H1 (cell line): ENCODE data around the gene ICAM5. TPM values are rescaled to one million over a fixed set of nuclear protein-coding genes. Genes with fewer than 3 reads are reported as not detected.

ENCODE experiments used
- CTCF ChIA-PET: fragments of 300-600 bp; sonication (Branson Sonifier 250); formaldehyde crosslinking; loops from one replicate; lab custom pipeline; 2021; ENCODE audit not compliant: partially characterized antibody; lab: Charles Lee
- POLR2A ChIA-PET: fragments of 300-600 bp; sonication (Branson Sonifier 250); formaldehyde crosslinking; loops from one replicate; lab custom pipeline; 2021; ENCODE audit warnings: inconsistent platforms; ENCODE audit not compliant: partially characterized antibody; lab: Charles Lee
- DNase-seq, 2 experiments: peaks; one replicate each; pipeline versions ENCODE4 v3.0.0 to v3.0.0-alpha.2; 2010 to 2022; ENCODE audit warnings: low spot score in 2 of 2, low read depth in 1 of 2, mixed read lengths in 1 of 2
- FAIRE-seq: peaks from 2 replicates; lab custom pipeline; 2011; peaks lifted over from hg19 to GRCh38; lab: Jason Lieb, UNC
- H2AFZ ChIP-seq: 2 replicates; pipeline ENCODE4 v1.8.1; 2012; ENCODE audit warnings: low read length, inconsistent platforms
- H2AK5ac ChIP-seq: 2 replicates; pipeline ENCODE4 v1.6.1; 2013; ENCODE audit warnings: low read depth, low read length
- H2BK120ac ChIP-seq: replicated peaks from 2 replicates; pipeline ENCODE3; 2013; ENCODE audit warnings: low read depth, low read length, inconsistent platforms
- H2BK12ac ChIP-seq: 2 replicates; pipeline ENCODE4 v1.6.1; 2013; ENCODE audit warnings: low read depth, low read length
- H2BK15ac ChIP-seq: 2 replicates; pipeline ENCODE4 v1.6.1; 2013; ENCODE audit warnings: low read length
- H2BK20ac ChIP-seq: 2 replicates; pipeline ENCODE4 v1.6.1; 2013; ENCODE audit warnings: low read length
- H2BK5ac ChIP-seq: 2 replicates; pipeline ENCODE4 v1.6.1; 2013; ENCODE audit warnings: low read depth, low read length
- H3K14ac ChIP-seq: 2 replicates; pipeline ENCODE4 v1.6.1; 2013; ENCODE audit warnings: inconsistent platforms; ENCODE audit not compliant: insufficient read length
- H3K18ac ChIP-seq: 2 replicates; pipeline ENCODE4 v1.6.1; 2013; ENCODE audit warnings: low read length; ENCODE audit errors: extremely low read depth
- H3K23ac ChIP-seq: 2 replicates; pipeline ENCODE4 v1.6.1; 2013; ENCODE audit warnings: inconsistent platforms; ENCODE audit not compliant: insufficient read length
- H3K23me2 ChIP-seq: 2 replicates; pipeline ENCODE4 v1.6.1; 2013; ENCODE audit warnings: low read depth, low read length
- H3K27ac ChIP-seq: 2 replicates; pipeline ENCODE4 v1.6.1; 2011; ENCODE audit warnings: low read depth, low read length, inconsistent platforms
- H3K27me3 ChIP-seq, 4 experiments: replicated peaks in 1 of 4; 1 replicate in 1 of 4; 2 replicates in 3 of 4; pipeline versions ENCODE4 v1.6.1 to v1.8.1; 2011 to 2013; ENCODE audit warnings: low read length in 3 of 4, mild to moderate bottlenecking in 3 of 4, inconsistent platforms in 2 of 4, mixed read lengths in 2 of 4, moderate library complexity in 1 of 4; ENCODE audit not compliant: control insufficient read depth in 3 of 4, insufficient read depth in 3 of 4; ENCODE audit errors: extremely low read depth in 1 of 4
- H3K36me3 ChIP-seq, 4 experiments: 2 replicates each; pipeline versions ENCODE4 v1.6.1 to v1.8.1; 2011 to 2013; ENCODE audit warnings: mild to moderate bottlenecking in 4 of 4, low read length in 3 of 4, moderate library complexity in 2 of 4, control low read depth in 1 of 4, inconsistent platforms in 1 of 4; ENCODE audit not compliant: insufficient read depth in 4 of 4, control insufficient read depth in 2 of 4
- H3K4ac ChIP-seq: replicated peaks from 2 replicates; pipeline ENCODE3; 2013; ENCODE audit warnings: low read length, low read depth, mixed read lengths, inconsistent platforms; ENCODE audit not compliant: insufficient read length
- H3K4me1 ChIP-seq, 4 experiments: replicated peaks in 1 of 4; 1 replicate in 1 of 4; 2 replicates in 3 of 4; pipeline versions ENCODE4 v1.6.1 to v1.8.1; 2011 to 2013; ENCODE audit warnings: low read length in 3 of 4, inconsistent platforms in 2 of 4, mixed read lengths in 1 of 4; ENCODE audit not compliant: insufficient read depth in 4 of 4, control insufficient read depth in 3 of 4
- H3K4me2 ChIP-seq, 2 experiments: 2 replicates each; pipeline versions ENCODE4 v1.6.1 to v1.8.1; 2011 to 2013; ENCODE audit warnings: low read depth in 2 of 2, low read length in 2 of 2, control low read depth in 1 of 2, inconsistent platforms in 1 of 2, mild to moderate bottlenecking in 1 of 2; ENCODE audit not compliant: insufficient read depth in 1 of 2
- H3K4me3 ChIP-seq, 4 experiments: fragments of 200-600, 300-600 bp in 1 of 4; sonication (generic), shearing (Covaris generic), sonication (Bioruptor Twin) in 1 of 4; 2 replicates each; pipeline versions ENCODE4 v1.5.1 to v1.8.1; 2011 to 2016; ENCODE audit warnings: low read length in 4 of 4, low read depth in 3 of 4, control low read depth in 2 of 4, inconsistent platforms in 2 of 4, mild to moderate bottlenecking in 2 of 4, mixed read lengths in 1 of 4, moderate library complexity in 1 of 4; ENCODE audit not compliant: insufficient read depth in 2 of 4; ENCODE audit errors: extremely low read depth in 1 of 4
- H3K56ac ChIP-seq: replicated peaks from 2 replicates; pipeline ENCODE3; 2013; ENCODE audit warnings: low read depth, mild to moderate bottlenecking, mixed read lengths, low read length, inconsistent platforms; ENCODE audit not compliant: insufficient read length
- H3K79me1 ChIP-seq: 2 replicates; pipeline ENCODE4 v1.6.1; 2013; ENCODE audit warnings: low read depth, low read length, control low read depth
- H3K79me2 ChIP-seq, 2 experiments: 2 replicates each; pipeline versions ENCODE4 v1.6.1 to v1.8.1; 2012 to 2013; ENCODE audit warnings: low read length in 2 of 2, mild to moderate bottlenecking in 2 of 2, inconsistent platforms in 1 of 2; ENCODE audit not compliant: insufficient read depth in 2 of 2, control insufficient read depth in 1 of 2
- H3K9ac ChIP-seq, 4 experiments: replicated peaks in 1 of 4; 1 replicate in 1 of 4; 2 replicates in 3 of 4; pipeline versions ENCODE4 v1.6.1 to v1.8.1; 2011 to 2013; ENCODE audit warnings: low read depth in 3 of 4, low read length in 3 of 4, control low read depth in 2 of 4, mild to moderate bottlenecking in 2 of 4, moderate library complexity in 2 of 4, inconsistent platforms in 1 of 4; ENCODE audit errors: extremely low read depth in 1 of 4
- H3K9me3 ChIP-seq, 2 experiments: 2 replicates each; pipeline versions ENCODE4 v1.6.1 to v1.8.1; 2012 to 2013; ENCODE audit warnings: mild to moderate bottlenecking in 2 of 2, moderate library complexity in 2 of 2, control low read depth in 1 of 2, inconsistent platforms in 1 of 2, low read depth in 1 of 2, low read length in 1 of 2, mixed read lengths in 1 of 2; ENCODE audit not compliant: insufficient read depth in 2 of 2
- H4K20me1 ChIP-seq, 2 experiments: replicated peaks in 1 of 2; 2 replicates each; pipeline versions ENCODE3 to v1.8.1; 2011 to 2013; ENCODE audit warnings: inconsistent platforms in 2 of 2, low read length in 2 of 2, mild to moderate bottlenecking in 1 of 2; ENCODE audit not compliant: insufficient read depth in 2 of 2, control insufficient read depth in 1 of 2
- H4K5ac ChIP-seq: 2 replicates; pipeline ENCODE4 v1.6.1; 2013; ENCODE audit warnings: low read length, low read depth, mixed read lengths, inconsistent platforms; ENCODE audit not compliant: insufficient read length
- H4K8ac ChIP-seq: 2 replicates; pipeline ENCODE4 v1.8.0; 2013; ENCODE audit warnings: mild to moderate bottlenecking, moderate library complexity, low read length, inconsistent platforms; ENCODE audit not compliant: insufficient read depth; ENCODE audit errors: extremely low read depth
- H4K91ac ChIP-seq: replicated peaks from 2 replicates; pipeline ENCODE3; 2013; ENCODE audit warnings: low read length, mixed read lengths, inconsistent platforms; ENCODE audit not compliant: insufficient read length
- CHD1 ChIP-seq: IDR thresholded peaks from 2 replicates; pipeline ENCODE4 v1.6.1; 2012; ENCODE audit warnings: low read depth, low read length, improper control_type of control experiment
- CREB1 ChIP-seq: IDR thresholded peaks from 2 replicates; pipeline ENCODE4 v1.6.1; 2012; ENCODE audit warnings: inconsistent platforms
- GABPA ChIP-seq: IDR thresholded peaks from 2 replicates; pipeline ENCODE4 v1.6.1; 2011; ENCODE audit warnings: mild to moderate bottlenecking, low read length, moderate library complexity, borderline replicate concordance; ENCODE audit not compliant: insufficient read depth
- HDAC2 ChIP-seq, 2 experiments: fragments of 300-600 bp in 1 of 2; sonication (generic) in 1 of 2; IDR thresholded peaks; 2 replicates each; pipeline ENCODE4 v1.6.1; 2011 to 2012; ENCODE audit warnings: low read depth in 2 of 2, low read length in 2 of 2, mild to moderate bottlenecking in 2 of 2, moderate library complexity in 2 of 2, borderline replicate concordance in 1 of 2, inconsistent platforms in 1 of 2
- PHF8 ChIP-seq: fragments of 200-600 bp; sonication (generic); conservative IDR thresholded peaks from 2 replicates; pipeline ENCODE4 v1.7.1; 2012; ENCODE audit warnings: low read depth, mild to moderate bottlenecking, inconsistent platforms, low read length, moderate library complexity
- RBBP5 ChIP-seq: IDR thresholded peaks from 2 replicates; pipeline ENCODE4 v1.7.1; 2012; ENCODE audit warnings: low read depth, mild to moderate bottlenecking, inconsistent platforms, low read length, moderate library complexity, borderline replicate concordance
- SP1 ChIP-seq: IDR thresholded peaks from 2 replicates; pipeline ENCODE4 v1.6.1; 2011; ENCODE audit warnings: low read depth, low read length
- TEAD4 ChIP-seq: IDR thresholded peaks from 2 replicates; pipeline ENCODE4 v1.6.1; 2012; ENCODE audit warnings: low read depth, low read length, inconsistent platforms, mixed read lengths
- WGBS, 2 experiments: shearing (Covaris generic) in 1 of 2; methylation state at CpG; one replicate each; pipeline versions ENCODE4 v1.1.6 to v1.1.7; 2013 to 2015; ENCODE audit warnings: low lambda C conversion rate in 2 of 2, mixed read lengths in 2 of 2, inconsistent platforms in 1 of 2, low coverage in 1 of 2, missing lambda C conversion rate in 1 of 2; ENCODE audit not compliant: insufficient replicate concordance in 2 of 2, insufficient coverage in 1 of 2, insufficient read length in 1 of 2; ENCODE audit errors: extremely low coverage in 1 of 2, missing lambda C conversion rate in 1 of 2; 5-methylcytosine and 5-hydroxymethylcytosine counted together
- polyA plus RNA-seq, 7 experiments: library from polyadenylated mRNA; depleted of rRNA in 3 of 7; stranded (reverse) in 5 of 7; unstranded in 2 of 7; fragments of >200 nt in 5 of 7; fragments of 200-250 nt in 2 of 7; gene quantifications; 1 replicate in 5 of 7; 2 replicates in 1 of 7; 4 replicates in 1 of 7; pipeline versions ENCODE4 v1.2.1 to v1.2.3, GENCODE V29; 2011 to 2013; ENCODE audit warnings: missing spikeins in 2 of 7, mixed read lengths in 2 of 7
- total RNA-seq: library from RNA; stranded (reverse); fragmentation: NEBNext Ultra II Directional; extraction: Animal tissue kit (Norgen Biotek cat#: 25700); gene quantifications from 2 replicates; pipeline ENCODE4 v1.2.1, GENCODE V29; 2021

The ICAM5 gene
- total and polyA plus RNA-seq, 2 of the 8 experiments (the other 6 are each of a cell fraction or from before 2014, with no cell fraction given): 3.9 to 4.8 TPM

- Histone ChIP-seq H3K23ac (no peak overlapping the region), H4K20me1 (peaks cover 0 to 26% of the 10 kb centered on the region in 2 experiments), H2BK12ac (peak overlapping the region; percentile 30; the same call in 1 of the 2 replicates), H4K8ac (peak overlapping the region; percentile 3; the same call in 1 of the 2 replicates), H3K79me1 (no peaks in the 10 kb centered on the region), H3K56ac (no peak overlapping the region), H2AK5ac (no peak overlapping the region), H3K4me2 (peak overlapping the region; percentile 81 to 100), H3K18ac (no peak overlapping the region), H4K91ac (no peak overlapping the region), H3K4ac (no peak overlapping the region), H3K14ac (no peak overlapping the region), H2BK20ac (no peak overlapping the region), H3K4me3 (peak overlapping the region; percentile 38 to 67 (median 60); a peak in 7 of 8 replicates), H3K9me3 (no peaks in the 10 kb centered on the region), H2BK15ac (peak overlapping the region; percentile 24; the same call in 1 of the 2 replicates), H3K27ac (no peak overlapping the region), H2BK120ac (no peak overlapping the region), H3K27me3 (peaks cover 58 to 96% (median 89%) of the 10 kb centered on the region in 4 experiments), H3K9ac (no peak overlapping the region), H3K79me2 (no peaks in the 10 kb centered on the region), H4K5ac (no peak overlapping the region), H3K36me3 (no peaks in the 10 kb centered on the region), H2AFZ (peak overlapping the region; percentile 25; the same call in 1 of the 2 replicates), H3K23me2 (peaks cover 35% of the 10 kb centered on the region; the same call in 1 of the 2 replicates), H3K4me1 (peaks cover 0 to 51% (median 24%) of the 10 kb centered on the region in 4 experiments; a peak in 6 of 7 replicates), H2BK5ac (no peak overlapping the region; the same call in 1 of the 2 replicates)
- TF ChIP-seq HDAC2 (IDR thresholded peaks at IDR 0.05; ENCODE audit: borderline replicate concordance in 1 of 2, low read depth in 2 of 2, low read length in 2 of 2): no peak
- TF ChIP-seq GABPA: no peak
- TF ChIP-seq RBBP5: peak; percentile 44; the same call in 1 of the 2 replicates
- peak; percentile 83; the same call in 1 of the 2 replicates for TF ChIP-seq SP1
- no peak for TF ChIP-seq PHF8
- no peak for TF ChIP-seq CHD1
- peak; percentile 63 for TF ChIP-seq TEAD4
- TF ChIP-seq CREB1: peak; percentile 41; the same call in 1 of the 2 replicates
- ChIA-PET CTCF (interaction anchor here (0.9 to 3.7 kb wide), 9 partner anchors 22 to 124 kb away, joined by 3 to 29 read pairs (median 4); partner anchors contain the start of gene ICAM1), POLR2A (interaction anchor here (0.6 to 2.4 kb wide), 8 partner anchors 13 to 366 kb away, joined by 3 to 8 read pairs (median 4); partner anchors contain the start of genes FDX2, ICAM1 and RAVER1)
- 2% methylated on average over 44 of the region's 45 CpGs; no CpG with 5 or more reads in 1 of the 2 experiments for WGBS, 2 experiments
- DNase-seq: peak; percentile 82 to 100
- no peak for FAIRE-seq
Measured at GRCh38 chr19:10292206-10292788, 2.5 kb downstream of the ICAM5 start.
